GM10266 (cell line): Measurements from ENCODE around the gene RPGRIP1.

ENCODE experiments used
- DNase-seq: peaks from one replicate; pipeline ENCODE4 v3.0.0; 2012; ENCODE audit errors: extremely low spot score
- TF ChIP-seq, protein P1 (sequence below): IDR thresholded peaks from 2 replicates; pipeline ENCODE4 v1.5.1; 2012; ENCODE audit warnings: mild to moderate bottlenecking, low read depth; ENCODE audit not compliant: control insufficient read depth, insufficient read depth; ENCODE audit errors: missing control alignments

Gene RPGRIP1

DNA sequence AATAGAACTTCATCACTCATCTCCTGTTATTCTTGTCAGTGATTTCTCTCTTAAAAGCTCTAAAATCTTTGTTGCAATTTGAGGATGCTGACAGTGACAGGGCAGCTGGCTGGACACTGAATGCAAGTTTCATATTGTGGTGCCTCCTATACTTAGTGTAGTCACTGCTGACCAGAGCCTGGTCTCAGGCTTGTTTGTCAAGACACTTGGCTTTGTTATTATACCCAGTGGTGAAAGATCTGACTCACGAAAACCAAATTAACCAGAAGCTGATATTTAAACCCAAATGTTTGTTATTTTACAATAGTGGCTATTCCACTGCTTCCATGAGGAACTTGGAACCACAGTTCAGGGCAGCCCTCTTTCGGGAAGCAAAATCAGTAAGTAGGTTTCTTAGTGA lies 42.8 kb downstream of the RPGRIP1 start:
- TF ChIP-seq, protein P1, sequence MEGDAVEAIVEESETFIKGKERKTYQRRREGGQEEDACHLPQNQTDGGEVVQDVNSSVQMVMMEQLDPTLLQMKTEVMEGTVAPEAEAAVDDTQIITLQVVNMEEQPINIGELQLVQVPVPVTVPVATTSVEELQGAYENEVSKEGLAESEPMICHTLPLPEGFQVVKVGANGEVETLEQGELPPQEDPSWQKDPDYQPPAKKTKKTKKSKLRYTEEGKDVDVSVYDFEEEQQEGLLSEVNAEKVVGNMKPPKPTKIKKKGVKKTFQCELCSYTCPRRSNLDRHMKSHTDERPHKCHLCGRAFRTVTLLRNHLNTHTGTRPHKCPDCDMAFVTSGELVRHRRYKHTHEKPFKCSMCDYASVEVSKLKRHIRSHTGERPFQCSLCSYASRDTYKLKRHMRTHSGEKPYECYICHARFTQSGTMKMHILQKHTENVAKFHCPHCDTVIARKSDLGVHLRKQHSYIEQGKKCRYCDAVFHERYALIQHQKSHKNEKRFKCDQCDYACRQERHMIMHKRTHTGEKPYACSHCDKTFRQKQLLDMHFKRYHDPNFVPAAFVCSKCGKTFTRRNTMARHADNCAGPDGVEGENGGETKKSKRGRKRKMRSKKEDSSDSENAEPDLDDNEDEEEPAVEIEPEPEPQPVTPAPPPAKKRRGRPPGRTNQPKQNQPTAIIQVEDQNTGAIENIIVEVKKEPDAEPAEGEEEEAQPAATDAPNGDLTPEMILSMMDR: no peak
- DNase-seq: no peak

DNA sequence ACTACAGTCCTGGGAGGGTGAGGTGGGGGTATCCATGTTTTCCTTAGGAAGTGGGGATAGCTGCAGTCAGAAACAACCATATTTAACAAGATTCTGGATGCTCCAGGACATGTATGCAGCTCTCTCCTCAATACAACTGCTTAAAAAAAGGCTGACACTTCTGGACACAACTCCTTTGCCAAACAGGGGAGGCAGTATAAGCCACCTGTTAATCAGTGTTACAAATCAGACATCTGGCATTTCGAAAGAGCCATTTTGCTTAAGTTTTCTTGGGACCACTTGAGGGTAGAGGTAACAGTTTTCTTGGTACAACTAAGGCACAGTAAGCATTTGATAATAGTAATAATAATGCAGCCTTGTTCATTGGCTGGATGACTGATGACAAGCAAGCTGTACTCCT lies 47.1 kb downstream of the RPGRIP1 start:
- no peak for DNase-seq

More for the DNA sequence above, 47.1 kb downstream of the RPGRIP1 start:
- TF ChIP-seq, protein P1: peak; percentile 3
